DMS114 treated with DMSO at 0.1 percent for 48 hours (cell line): ENCODE data around the gene PON1.

ENCODE experiments used
- DNase-seq: peaks from one replicate; lab custom pipeline; 2025; ENCODE audit not compliant: unreplicated experiment; lab: John Stamatoyannopoulos, UW

PON1 gene

GRCh38 chr7:95317966-95318365, 6.4 kb downstream of the PON1 start:
- no peak for DNase-seq

- DNase-seq: no peak
These were observed 6.8 kb downstream of the PON1 start for GRCh38 chr7:95317546-95317945.

DNA sequence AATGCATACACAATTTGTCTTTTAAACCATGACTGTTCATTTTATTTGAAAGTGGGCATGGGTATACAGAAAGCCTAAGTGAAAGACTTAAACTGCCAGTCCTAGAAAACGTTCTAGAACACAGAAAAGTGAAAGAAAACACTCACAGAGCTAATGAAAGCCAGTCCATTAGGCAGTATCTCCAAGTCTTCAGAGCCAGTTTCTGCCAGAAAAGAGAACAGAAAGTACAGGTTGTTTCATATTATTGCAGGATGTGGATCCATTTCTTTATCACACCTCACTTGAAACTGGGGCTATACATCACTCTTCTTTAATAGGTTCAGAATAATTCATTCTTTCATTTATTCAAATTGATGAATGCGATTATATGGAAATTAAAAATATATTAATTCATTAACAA, 7.7 kb downstream of the PON1 start:
- no peak for DNase-seq

- no peak for DNase-seq
These were observed 11.8 kb downstream of the PON1 start for GRCh38 chr7:95312561-95312960.

- DNase-seq: no peak
These were observed 12.9 kb downstream of the PON1 start for GRCh38 chr7:95311389-95311788.

DNA sequence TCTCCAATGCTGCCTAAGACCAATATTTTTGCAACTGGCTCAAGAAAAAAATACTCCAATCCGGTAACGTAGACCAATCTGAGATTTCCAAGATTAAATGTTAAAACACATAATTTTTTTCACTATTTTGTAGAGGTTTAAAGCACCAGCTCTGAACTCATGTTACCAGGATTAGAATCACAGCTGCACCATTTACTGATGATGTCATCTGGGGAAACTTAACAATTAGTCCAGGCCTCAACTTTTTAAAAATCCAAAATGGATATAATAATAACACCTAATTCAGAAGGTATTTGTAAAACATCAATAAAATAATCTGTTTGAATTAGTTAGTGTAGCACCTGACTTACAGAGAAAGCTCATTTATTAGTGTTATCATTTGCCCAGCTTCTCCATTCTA, 14.4 kb downstream of the PON1 start:
- no peak for DNase-seq

- DNase-seq: no peak
These were observed 19.3 kb downstream of the PON1 start for GRCh38 chr7:95304990-95305389.

DNA sequence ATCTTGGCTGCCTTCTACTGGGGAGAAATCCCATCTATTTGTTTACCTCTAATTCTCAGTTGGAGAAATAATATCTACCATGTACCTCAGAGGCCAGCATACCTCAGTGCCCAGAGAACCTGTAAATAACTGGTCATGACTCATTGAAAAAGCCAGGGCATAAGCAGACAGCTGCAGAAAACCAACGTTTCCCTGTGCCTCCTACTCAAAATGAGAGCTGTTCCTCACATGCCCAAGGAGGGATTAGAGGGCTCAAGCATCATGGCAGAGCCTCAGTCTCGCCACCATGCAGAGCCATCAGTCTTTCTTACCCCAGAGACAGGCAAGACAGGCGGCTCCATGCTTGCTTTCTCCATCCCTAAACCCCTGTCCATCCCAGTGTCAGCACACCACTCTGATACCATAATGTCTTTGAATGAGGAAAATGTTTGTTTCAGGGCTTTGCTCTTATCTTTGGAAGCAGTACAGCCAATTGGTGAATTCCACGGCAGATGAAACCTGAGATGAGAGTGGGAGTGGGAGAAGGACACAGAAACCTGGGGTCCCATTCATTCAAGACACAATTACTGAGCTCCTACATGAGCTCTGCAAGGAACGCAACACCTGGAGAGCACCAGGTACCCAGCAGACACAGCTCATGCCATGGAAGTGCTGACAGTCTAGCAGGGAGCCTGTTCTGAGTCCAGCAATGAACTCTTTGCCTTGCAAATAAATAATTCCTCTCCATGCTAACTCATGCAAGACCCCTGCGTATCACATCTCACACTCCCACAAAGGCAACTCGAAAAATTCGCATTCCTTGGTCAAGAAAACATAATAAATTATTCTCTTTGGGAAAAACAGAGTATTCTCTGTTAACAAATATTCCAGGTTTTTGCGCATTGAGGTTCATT, 21.1 kb downstream of the PON1 start:
- DNase-seq: no peak

DNA sequence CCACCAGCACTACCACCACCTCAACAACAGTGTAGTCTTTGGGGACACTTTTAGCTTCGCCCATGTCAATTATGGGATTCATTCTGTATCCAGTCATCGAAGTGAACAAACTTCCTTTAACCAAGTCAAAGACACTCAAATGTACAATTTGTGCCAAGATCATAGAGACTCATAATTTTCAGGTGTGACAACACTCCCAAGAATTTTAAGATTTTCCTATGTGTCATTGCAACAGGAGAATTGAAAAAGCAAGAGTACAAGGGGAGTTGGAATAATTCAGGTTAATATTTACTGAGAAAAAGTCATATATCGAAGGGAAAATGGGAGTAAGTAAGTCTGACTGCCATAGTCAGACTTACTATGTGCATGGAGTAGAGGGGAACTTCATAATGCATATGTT, 26.2 kb downstream of the PON1 start:
- DNase-seq: no peak

DNA sequence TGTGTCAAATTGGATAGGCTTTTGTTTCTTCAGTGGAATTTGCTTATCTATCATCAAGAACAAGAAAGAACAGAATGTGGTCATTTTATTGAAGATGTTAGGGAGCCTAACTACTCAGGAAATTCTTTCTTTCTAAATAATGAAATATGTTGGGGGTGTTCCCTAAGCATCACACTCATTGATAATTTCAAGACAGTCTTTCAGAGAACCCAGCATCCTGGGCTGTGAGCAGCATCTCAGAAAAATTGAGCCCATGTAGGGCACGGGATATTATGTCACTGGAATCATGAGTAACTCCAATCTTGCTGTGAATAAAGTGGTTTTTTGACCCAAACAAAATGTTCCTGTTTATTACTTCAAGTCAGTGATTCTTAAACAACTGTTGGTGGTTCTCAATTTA, 27.3 kb downstream of the PON1 start:
- no peak for DNase-seq

- no peak for DNase-seq
These were observed 27.9 kb downstream of the PON1 start for GRCh38 chr7:95296456-95296855.

GRCh38 chr7:95295397-95295796, 28.9 kb downstream of the PON1 start:
- DNase-seq: no peak

DNA sequence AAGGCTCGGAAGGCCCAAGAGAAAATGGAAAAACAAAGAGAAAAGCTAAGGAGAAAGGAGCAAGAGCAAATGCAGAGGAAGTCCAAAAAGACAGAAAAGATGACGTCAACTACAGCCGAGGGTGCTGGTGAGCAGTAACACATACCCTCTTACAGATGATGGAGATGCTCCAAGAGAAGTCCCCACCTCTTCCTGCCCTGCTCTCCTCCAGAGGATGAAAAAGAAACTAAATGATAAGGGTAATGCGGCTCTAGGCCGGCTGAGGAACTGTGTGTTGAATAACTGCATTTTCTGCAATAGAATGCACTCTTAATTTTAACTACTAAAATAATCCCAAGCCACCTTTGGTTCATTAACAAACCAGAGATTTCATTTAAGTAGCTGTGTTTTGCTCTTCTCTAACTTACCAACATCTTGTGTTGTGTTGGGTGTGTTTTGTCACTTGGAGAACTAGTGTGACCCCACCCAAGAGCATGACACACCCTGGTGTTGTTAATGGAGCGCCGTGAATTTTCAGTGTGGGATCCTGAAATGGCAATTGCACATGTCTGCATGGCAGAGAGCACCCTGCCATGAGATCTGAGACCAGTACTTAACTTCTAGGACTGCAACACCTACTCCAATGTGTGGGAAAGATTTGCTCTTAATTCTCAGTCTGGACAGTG, 34.0 kb downstream of the PON1 start:
- no peak for DNase-seq

- DNase-seq: no peak
These were observed 38.2 kb downstream of the PON1 start for GRCh38 chr7:95286096-95286495.

- no peak for DNase-seq
These were observed 44.9 kb downstream of the PON1 start for GRCh38 chr7:95279417-95279816.

GRCh38 chr7:95276114-95276513, 48.2 kb downstream of the PON1 start:
- no peak for DNase-seq

- DNase-seq: no peak
These were observed 54.7 kb downstream of the PON1 start for GRCh38 chr7:95269640-95270039.

DNA sequence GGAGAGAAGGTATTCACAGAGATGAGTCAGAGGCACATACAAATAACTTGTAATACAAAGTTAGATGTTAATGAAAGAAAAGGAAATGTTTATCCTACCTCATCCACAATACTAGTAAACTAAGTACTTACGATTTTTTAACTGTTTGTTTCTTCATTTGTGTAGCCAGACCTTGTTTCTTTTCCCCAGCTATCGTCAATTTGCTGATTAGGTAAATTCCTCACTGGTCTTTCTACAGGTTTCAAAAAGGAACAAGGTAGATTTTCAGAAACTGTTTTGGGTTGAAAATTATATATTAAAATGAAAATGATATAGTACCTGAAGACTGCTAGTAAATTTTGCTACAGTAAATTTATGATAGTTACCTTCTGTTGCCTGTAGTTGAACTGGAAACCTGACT, 56.6 kb downstream of the PON1 start:
- no peak for DNase-seq

GRCh38 chr7:95265634-95266033, 58.7 kb downstream of the PON1 start:
- no peak for DNase-seq

DNA sequence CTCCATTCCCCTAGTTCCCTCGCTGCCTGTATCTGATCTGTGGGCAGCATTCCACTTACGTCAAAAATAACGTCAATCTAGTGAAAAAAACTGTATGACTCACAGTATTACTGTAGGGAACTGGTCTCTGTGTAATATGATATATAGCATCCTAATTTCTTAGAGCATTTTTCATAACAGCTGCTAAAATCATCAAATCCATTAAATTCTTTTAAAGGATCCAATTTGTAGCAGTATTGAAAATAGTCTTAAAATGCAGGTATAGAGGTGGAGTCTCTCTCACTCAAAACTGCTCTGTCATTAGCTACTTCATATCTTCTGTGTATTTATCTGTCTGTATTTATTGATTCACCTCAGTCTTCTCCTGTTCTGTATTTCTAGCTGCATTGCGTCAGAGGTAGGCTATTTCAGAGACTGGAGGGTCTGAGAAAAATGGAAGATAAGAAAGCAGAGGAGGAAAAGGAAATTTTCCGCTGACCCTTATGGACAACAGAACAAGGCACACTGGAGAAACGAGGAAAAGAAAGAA, 59.9 kb downstream of the PON1 start:
- no peak for DNase-seq

GRCh38 chr7:95263785-95264362, 60.5 kb downstream of the PON1 start:
- DNase-seq: no peak

- no peak for DNase-seq
These were observed 61.5 kb downstream of the PON1 start for GRCh38 chr7:95262875-95263274.
